Erythroblast (primary cell): ENCODE results near the gene SPATA3.

Experiments used
- GATA1 ChIP-seq: IDR thresholded peaks from 2 replicates; pipeline ENCODE4 v1.6.1; 2011; ENCODE audit warnings: low read depth, mild to moderate bottlenecking, control low read depth, low read length, moderate library complexity
- POLR2A ChIP-seq: IDR thresholded peaks from 2 replicates; pipeline ENCODE4 v1.6.1; 2011; ENCODE audit warnings: mild to moderate bottlenecking, low read length

DNA sequence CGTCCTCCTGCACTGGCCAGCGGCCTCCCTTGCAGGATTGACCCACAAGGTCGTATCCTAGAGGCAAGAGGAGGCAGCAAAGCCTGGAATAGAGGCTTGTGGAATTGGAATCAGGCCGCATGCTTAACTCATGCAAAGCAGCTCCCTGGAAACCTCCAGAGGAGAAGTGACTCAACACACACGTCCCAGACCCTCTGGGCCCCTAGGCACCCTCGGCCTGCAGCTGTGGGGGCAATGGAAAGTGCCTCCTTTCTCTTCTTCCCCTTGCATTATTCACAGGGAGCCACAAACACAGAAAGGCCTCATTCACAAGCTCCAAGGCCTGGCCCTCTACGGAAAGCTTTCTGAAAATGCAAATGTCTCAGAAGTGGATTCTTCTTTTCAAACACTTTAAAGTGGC is 19.6 kb downstream of the SPATA3 start:
- TF ChIP-seq POLR2A (no peak), GATA1 (no peak)
